Right kidney (tissue), 1 donor: ENCODE measurements around the gene INSM2.

Source experiments
- DNase-seq: peaks from one replicate; pipeline ENCODE4 v3.0.0-alpha.2; 2016

The INSM2 gene

DNA sequence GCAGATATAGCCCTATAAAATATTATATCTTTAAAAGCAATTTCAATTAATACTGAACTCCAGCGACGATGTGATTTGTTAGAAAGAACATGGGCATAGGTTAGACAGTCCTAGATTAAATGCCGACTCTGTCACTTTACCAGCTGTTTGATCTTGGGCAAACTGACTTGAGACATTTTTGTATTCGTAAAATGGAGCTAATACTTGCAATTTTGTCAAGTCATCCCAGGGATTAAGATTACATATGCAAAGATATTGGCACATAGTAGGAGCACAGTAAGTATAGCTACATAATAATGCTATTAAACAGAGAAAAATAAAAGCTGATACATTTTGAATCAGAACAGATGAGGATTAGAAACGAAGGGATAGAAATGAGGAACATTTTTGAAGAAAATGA, 9.0 kb downstream of the INSM2 start:
- no peak for DNase-seq

- DNase-seq, result no peak
Observed at GRCh38 chr14:35549551-35549950, 15.6 kb downstream of the INSM2 start.

GRCh38 chr14:35551081-35551480, 17.1 kb downstream of the INSM2 start:
- no peak for DNase-seq

GRCh38 chr14:35553808-35554207, 19.8 kb downstream of the INSM2 start:
- DNase-seq, result no peak

DNA sequence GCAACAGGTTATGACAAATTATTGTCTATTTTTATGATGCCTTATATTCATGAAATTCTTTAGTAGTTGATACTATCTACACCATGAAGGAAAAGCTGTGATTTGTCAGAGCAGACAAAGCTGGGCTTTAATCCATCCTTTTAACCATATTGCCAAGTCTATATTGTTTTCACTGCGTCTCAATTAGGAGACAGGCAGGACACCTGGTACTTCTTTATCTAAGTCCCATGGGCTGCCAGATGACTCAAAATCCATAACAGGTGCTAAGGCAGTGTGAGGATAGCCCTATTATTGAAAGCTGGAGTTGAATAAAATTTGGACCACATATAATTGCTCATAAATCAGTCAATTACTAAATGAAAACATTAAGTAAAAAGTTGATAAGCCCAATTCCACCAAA, 22.6 kb downstream of the INSM2 start:
- no peak for DNase-seq

GRCh38 chr14:35557221-35557747, 23.3 kb downstream of the INSM2 start:
- DNase-seq, result no peak

DNA sequence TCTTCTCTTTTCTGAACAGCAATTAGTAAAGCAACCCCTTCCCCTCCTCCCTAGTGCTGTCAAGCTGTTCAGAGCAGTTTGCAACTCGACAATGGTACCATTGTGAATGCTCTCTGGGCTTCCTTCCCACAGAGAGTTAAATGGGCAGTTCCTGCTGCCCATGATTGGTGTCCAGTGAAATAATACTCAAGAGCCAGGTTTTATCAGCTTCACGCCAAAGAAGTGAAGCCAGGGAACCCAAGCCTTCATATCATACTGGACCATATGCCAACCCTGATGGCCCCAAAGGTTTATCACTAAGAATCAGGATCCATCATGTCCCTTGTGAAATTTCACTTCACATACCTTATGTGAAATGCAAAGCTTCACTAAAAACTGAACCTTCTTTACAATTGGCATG, 24.7 kb downstream of the INSM2 start:
- no peak for DNase-seq

GRCh38 chr14:35565871-35566464, 32.0 kb downstream of the INSM2 start:
- DNase-seq, result no peak

GRCh38 chr14:35571598-35571997, 37.6 kb downstream of the INSM2 start:
- DNase-seq, result no peak

DNA sequence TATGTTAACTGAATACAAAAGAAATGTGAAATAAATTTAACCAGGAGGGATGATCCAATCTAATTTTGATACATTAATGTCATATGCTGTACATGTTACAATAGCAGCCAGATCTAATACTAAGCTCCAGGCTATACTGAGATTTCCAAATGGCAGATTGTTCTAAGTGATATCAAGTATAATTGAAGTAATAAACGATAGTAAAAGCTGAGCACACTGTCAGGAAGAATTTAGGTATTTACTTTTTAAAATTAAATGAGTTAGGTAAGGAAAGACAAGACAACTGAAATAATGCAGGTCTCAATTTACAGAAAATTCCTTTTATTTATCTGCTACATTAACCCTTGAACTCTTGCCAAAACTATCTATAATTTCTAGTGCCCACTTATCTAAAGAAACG, 39.9 kb downstream of the INSM2 start:
- no peak for DNase-seq

- DNase-seq, result no peak
Observed at GRCh38 chr14:35576260-35576659, 42.3 kb downstream of the INSM2 start.

GRCh38 chr14:35576856-35577255, 42.9 kb downstream of the INSM2 start:
- no peak for DNase-seq

DNA sequence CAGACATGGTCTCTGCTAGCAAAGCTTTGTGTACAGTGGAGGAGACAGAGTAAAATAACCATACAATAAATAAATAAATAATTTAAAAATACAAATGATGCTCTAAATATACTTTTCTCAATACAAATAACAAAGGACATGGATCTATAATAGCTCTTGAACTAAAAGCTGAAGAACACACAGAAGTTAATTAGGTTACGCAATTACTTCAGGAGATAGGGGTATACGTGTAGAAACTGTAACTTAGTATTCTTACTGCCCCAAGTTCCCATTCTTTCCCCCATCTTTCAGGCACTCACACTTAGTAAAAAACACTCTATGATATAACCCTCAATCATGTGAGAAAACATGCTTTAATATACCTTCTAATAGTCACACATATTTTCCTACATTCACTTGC, 44.2 kb downstream of the INSM2 start:
- no peak for DNase-seq

- DNase-seq, result no peak
Observed at GRCh38 chr14:35578639-35579038, 44.7 kb downstream of the INSM2 start.
